ENCODE measurements around the gene SLX9.

DNA sequence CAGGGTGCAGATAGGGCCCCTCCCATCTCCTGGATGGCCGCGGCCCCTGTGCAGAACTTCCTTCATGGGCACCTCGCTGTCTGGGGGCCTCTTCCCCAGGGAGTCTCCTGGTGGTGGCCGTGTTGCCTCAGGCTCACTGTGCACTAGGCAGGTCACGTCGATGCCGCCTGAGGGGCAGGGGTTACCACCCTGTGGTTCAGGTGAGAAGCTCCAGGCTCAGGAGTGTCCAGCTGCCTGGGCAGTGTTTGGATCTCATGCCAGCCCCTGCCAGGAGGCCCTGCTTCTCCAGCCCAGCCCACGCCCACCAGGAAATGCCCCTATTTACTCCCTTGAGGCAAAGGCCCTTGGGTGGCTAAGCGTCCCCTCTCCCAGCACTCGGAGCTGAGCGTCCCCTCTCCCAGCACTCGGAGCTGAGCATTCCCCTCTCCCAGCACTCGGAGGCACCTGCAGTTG is 21.2 kb upstream of the SLX9 start:
- TF ChIP-seq POLR2A (IDR thresholded peaks at IDR 0.05) (no peak), POLR2AphosphoS5 (IDR thresholded peaks at IDR 0.05) (no peak)
- TF ChIP-seq, protein P1, sequence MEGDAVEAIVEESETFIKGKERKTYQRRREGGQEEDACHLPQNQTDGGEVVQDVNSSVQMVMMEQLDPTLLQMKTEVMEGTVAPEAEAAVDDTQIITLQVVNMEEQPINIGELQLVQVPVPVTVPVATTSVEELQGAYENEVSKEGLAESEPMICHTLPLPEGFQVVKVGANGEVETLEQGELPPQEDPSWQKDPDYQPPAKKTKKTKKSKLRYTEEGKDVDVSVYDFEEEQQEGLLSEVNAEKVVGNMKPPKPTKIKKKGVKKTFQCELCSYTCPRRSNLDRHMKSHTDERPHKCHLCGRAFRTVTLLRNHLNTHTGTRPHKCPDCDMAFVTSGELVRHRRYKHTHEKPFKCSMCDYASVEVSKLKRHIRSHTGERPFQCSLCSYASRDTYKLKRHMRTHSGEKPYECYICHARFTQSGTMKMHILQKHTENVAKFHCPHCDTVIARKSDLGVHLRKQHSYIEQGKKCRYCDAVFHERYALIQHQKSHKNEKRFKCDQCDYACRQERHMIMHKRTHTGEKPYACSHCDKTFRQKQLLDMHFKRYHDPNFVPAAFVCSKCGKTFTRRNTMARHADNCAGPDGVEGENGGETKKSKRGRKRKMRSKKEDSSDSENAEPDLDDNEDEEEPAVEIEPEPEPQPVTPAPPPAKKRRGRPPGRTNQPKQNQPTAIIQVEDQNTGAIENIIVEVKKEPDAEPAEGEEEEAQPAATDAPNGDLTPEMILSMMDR (IDR thresholded peaks at IDR 0.05), result no peak

All from transverse colon (tissue), 4 donors.